ENCODE results near the gene HMGA1. TPM values are rescaled to one million over a fixed set of nuclear protein-coding genes. Genes with fewer than 3 reads are reported as not detected.

HMGA1 gene
- total RNA-seq, 1 experiment from 2014 or later, result 2,446 TPM

DNA sequence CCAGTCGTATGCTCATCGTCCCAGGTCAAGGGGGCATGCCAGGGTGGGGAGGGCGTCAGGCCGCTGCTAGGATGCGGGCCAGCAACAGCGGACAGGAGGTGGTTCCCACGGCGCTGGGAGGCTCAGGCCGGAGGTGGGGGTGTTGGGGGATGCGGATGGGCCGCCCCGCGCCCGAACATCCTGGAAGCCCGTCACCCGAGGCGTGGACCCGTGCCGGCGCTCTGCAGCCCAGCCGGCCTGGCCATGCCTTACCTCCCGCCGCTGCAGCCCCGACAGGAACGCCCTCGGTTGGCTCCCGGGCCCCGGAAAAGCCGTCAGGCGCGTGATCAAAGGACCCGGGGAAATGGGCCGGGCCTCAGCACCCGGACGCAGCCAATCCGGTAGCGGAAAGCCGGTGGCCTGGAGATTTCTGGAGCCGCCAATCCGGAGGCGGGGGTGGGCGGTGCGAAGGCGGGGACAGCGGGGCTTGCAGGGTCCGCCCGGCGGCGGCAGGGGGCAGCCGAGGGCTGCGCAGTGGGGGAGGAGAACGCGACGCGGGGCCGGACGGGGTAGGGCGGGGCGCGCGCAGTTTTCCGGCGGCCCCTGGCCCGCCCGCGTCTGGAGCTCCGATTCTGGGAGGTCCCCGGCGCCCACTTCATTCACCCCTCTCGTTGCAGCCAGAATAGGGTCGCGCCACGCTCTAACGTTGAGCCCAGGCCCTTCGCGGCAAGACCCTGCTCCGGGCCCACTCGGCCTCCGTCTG, 12.2 kb downstream of the HMGA1 start, which contains the start of gene SMIM29 (continued):
- TF ChIP-seq, protein P1, sequence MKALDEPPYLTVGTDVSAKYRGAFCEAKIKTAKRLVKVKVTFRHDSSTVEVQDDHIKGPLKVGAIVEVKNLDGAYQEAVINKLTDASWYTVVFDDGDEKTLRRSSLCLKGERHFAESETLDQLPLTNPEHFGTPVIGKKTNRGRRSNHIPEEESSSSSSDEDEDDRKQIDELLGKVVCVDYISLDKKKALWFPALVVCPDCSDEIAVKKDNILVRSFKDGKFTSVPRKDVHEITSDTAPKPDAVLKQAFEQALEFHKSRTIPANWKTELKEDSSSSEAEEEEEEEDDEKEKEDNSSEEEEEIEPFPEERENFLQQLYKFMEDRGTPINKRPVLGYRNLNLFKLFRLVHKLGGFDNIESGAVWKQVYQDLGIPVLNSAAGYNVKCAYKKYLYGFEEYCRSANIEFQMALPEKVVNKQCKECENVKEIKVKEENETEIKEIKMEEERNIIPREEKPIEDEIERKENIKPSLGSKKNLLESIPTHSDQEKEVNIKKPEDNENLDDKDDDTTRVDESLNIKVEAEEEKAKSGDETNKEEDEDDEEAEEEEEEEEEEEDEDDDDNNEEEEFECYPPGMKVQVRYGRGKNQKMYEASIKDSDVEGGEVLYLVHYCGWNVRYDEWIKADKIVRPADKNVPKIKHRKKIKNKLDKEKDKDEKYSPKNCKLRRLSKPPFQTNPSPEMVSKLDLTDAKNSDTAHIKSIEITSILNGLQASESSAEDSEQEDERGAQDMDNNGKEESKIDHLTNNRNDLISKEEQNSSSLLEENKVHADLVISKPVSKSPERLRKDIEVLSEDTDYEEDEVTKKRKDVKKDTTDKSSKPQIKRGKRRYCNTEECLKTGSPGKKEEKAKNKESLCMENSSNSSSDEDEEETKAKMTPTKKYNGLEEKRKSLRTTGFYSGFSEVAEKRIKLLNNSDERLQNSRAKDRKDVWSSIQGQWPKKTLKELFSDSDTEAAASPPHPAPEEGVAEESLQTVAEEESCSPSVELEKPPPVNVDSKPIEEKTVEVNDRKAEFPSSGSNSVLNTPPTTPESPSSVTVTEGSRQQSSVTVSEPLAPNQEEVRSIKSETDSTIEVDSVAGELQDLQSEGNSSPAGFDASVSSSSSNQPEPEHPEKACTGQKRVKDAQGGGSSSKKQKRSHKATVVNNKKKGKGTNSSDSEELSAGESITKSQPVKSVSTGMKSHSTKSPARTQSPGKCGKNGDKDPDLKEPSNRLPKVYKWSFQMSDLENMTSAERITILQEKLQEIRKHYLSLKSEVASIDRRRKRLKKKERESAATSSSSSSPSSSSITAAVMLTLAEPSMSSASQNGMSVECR (CRISPR knock-in tag; IDR thresholded peaks at IDR 0.05; ENCODE audit: borderline replicate concordance), result peak; percentile 72; the same call in 1 of the 2 replicates
- TF ChIP-seq, protein P2, sequence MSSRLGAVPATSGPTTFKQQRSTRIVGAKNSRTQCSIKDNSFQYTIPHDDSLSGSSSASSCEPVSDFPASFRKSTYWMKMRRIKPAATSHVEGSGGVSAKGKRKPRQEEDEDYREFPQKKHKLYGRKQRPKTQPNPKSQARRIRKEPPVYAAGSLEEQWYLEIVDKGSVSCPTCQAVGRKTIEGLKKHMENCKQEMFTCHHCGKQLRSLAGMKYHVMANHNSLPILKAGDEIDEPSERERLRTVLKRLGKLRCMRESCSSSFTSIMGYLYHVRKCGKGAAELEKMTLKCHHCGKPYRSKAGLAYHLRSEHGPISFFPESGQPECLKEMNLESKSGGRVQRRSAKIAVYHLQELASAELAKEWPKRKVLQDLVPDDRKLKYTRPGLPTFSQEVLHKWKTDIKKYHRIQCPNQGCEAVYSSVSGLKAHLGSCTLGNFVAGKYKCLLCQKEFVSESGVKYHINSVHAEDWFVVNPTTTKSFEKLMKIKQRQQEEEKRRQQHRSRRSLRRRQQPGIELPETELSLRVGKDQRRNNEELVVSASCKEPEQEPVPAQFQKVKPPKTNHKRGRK (CRISPR knock-in tag; IDR thresholded peaks at IDR 0.05; ENCODE audit: borderline replicate concordance), result no peak
- TF ChIP-seq GRHL2 (CRISPR knock-in tag; IDR thresholded peaks at IDR 0.05; ENCODE audit: insufficient replicate concordance, severe bottlenecking), result no peak
- TF ChIP-seq ESRRA (CRISPR knock-in tag; IDR thresholded peaks at IDR 0.05; ENCODE audit: borderline replicate concordance), result 0 out of 2 replicates have a peak, but pooled peaks have one; percentile 38
- TF ChIP-seq CREB1 (CRISPR knock-in tag; IDR thresholded peaks at IDR 0.05), result no peak
- TF ChIP-seq MYBL2 (CRISPR knock-in tag; IDR thresholded peaks at IDR 0.05), result no peak; the same call in 1 of the 2 replicates
- no peak for TF ChIP-seq JUN (CRISPR knock-in tag; IDR thresholded peaks at IDR 0.05)
- TF ChIP-seq NFATC4 (CRISPR knock-in tag; IDR thresholded peaks at IDR 0.05), result no peak
- TF ChIP-seq, protein P3, sequence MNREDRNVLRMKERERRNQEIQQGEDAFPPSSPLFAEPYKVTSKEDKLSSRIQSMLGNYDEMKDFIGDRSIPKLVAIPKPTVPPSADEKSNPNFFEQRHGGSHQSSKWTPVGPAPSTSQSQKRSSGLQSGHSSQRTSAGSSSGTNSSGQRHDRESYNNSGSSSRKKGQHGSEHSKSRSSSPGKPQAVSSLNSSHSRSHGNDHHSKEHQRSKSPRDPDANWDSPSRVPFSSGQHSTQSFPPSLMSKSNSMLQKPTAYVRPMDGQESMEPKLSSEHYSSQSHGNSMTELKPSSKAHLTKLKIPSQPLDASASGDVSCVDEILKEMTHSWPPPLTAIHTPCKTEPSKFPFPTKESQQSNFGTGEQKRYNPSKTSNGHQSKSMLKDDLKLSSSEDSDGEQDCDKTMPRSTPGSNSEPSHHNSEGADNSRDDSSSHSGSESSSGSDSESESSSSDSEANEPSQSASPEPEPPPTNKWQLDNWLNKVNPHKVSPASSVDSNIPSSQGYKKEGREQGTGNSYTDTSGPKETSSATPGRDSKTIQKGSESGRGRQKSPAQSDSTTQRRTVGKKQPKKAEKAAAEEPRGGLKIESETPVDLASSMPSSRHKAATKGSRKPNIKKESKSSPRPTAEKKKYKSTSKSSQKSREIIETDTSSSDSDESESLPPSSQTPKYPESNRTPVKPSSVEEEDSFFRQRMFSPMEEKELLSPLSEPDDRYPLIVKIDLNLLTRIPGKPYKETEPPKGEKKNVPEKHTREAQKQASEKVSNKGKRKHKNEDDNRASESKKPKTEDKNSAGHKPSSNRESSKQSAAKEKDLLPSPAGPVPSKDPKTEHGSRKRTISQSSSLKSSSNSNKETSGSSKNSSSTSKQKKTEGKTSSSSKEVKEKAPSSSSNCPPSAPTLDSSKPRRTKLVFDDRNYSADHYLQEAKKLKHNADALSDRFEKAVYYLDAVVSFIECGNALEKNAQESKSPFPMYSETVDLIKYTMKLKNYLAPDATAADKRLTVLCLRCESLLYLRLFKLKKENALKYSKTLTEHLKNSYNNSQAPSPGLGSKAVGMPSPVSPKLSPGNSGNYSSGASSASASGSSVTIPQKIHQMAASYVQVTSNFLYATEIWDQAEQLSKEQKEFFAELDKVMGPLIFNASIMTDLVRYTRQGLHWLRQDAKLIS (CRISPR knock-in tag; IDR thresholded peaks at IDR 0.05; ENCODE audit: borderline replicate concordance), result no peak
- peak; percentile 12; the same call in 1 of the 2 replicates for TF ChIP-seq FOXK1 (CRISPR knock-in tag; IDR thresholded peaks at IDR 0.05)
- TF ChIP-seq, protein P4, sequence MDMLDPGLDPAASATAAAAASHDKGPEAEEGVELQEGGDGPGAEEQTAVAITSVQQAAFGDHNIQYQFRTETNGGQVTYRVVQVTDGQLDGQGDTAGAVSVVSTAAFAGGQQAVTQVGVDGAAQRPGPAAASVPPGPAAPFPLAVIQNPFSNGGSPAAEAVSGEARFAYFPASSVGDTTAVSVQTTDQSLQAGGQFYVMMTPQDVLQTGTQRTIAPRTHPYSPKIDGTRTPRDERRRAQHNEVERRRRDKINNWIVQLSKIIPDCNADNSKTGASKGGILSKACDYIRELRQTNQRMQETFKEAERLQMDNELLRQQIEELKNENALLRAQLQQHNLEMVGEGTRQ (CRISPR knock-in tag; IDR thresholded peaks at IDR 0.05), result peak; percentile 76
- peak; percentile 73 for TF ChIP-seq ETV6 (CRISPR knock-in tag; IDR thresholded peaks at IDR 0.05)
- TF ChIP-seq FOXP1 (CRISPR knock-in tag; IDR thresholded peaks at IDR 0.05; ENCODE audit: borderline replicate concordance), result no peak
- TF ChIP-seq, protein P5, sequence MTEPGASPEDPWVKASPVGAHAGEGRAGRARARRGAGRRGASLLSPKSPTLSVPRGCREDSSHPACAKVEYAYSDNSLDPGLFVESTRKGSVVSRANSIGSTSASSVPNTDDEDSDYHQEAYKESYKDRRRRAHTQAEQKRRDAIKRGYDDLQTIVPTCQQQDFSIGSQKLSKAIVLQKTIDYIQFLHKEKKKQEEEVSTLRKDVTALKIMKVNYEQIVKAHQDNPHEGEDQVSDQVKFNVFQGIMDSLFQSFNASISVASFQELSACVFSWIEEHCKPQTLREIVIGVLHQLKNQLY (CRISPR knock-in tag; IDR thresholded peaks at IDR 0.05), result no peak
- TF ChIP-seq MXD4 (CRISPR knock-in tag; IDR thresholded peaks at IDR 0.05; ENCODE audit: borderline replicate concordance), result no peak
- TF ChIP-seq EMX1 (CRISPR knock-in tag; IDR thresholded peaks at IDR 0.05), result no peak; the same call in 1 of the 2 replicates
- TF ChIP-seq, protein P6, sequence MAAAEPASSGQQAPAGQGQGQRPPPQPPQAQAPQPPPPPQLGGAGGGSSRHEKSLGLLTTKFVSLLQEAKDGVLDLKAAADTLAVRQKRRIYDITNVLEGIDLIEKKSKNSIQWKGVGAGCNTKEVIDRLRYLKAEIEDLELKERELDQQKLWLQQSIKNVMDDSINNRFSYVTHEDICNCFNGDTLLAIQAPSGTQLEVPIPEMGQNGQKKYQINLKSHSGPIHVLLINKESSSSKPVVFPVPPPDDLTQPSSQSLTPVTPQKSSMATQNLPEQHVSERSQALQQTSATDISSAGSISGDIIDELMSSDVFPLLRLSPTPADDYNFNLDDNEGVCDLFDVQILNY (CRISPR knock-in tag; IDR thresholded peaks at IDR 0.05), result 0 out of 2 replicates have a peak, but pooled peaks have one; percentile 20
- no peak; the same call in 1 of the 2 replicates for TF ChIP-seq ZBTB21 (CRISPR knock-in tag; IDR thresholded peaks at IDR 0.05; ENCODE audit: borderline replicate concordance)
- TF ChIP-seq, protein P7, sequence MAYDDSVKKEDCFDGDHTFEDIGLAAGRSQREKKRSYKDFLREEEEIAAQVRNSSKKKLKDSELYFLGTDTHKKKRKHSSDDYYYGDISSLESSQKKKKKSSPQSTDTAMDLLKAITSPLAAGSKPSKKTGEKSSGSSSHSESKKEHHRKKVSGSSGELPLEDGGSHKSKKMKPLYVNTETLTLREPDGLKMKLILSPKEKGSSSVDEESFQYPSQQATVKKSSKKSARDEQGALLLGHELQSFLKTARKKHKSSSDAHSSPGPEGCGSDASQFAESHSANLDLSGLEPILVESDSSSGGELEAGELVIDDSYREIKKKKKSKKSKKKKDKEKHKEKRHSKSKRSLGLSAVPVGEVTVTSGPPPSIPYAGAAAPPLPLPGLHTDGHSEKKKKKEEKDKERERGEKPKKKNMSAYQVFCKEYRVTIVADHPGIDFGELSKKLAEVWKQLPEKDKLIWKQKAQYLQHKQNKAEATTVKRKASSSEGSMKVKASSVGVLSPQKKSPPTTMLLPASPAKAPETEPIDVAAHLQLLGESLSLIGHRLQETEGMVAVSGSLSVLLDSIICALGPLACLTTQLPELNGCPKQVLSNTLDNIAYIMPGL (CRISPR knock-in tag; IDR thresholded peaks at IDR 0.05), result peak; percentile 88
- no peak for TF ChIP-seq ZNF396 (CRISPR knock-in tag; IDR thresholded peaks at IDR 0.05; ENCODE audit: borderline replicate concordance)
- TF ChIP-seq, protein P8, sequence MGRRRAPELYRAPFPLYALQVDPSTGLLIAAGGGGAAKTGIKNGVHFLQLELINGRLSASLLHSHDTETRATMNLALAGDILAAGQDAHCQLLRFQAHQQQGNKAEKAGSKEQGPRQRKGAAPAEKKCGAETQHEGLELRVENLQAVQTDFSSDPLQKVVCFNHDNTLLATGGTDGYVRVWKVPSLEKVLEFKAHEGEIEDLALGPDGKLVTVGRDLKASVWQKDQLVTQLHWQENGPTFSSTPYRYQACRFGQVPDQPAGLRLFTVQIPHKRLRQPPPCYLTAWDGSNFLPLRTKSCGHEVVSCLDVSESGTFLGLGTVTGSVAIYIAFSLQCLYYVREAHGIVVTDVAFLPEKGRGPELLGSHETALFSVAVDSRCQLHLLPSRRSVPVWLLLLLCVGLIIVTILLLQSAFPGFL (CRISPR knock-in tag; IDR thresholded peaks at IDR 0.05; ENCODE audit: borderline replicate concordance), result no peak

Measured in WTC11 (cell line).